G401 (cell line): ENCODE data around the gene TAL2. TPM values are rescaled to one million over a fixed set of nuclear protein-coding genes. Genes with fewer than 3 reads are reported as not detected.
"Not testable (repeated sequence)": the region's sequence is repeated elsewhere in the genome, so short reads cannot be mapped to it uniquely, and the experiment has no call there.

Experiments used
- DNase-seq: peaks from one replicate; pipeline ENCODE4 v3.0.0-alpha.2; 2015; ENCODE audit warnings: low spot score
- in situ Hi-C: cut with HindIII; loops from 2 replicates; pipeline ENCODE4 v1.10.0; 2016; ENCODE audit warnings: low sequenced_read_pairs, mixed read lengths
- total RNA-seq: library from RNA; depleted of rRNA; stranded (reverse); fragments of >200 nt; shearing (Covaris generic); gene quantifications from 2 replicates; pipeline ENCODE4 v1.2.3, GENCODE V29; 2014; rRNA removed

TAL2 gene
- total RNA-seq, 1 experiment from 2014 or later: not detected

GRCh38 chr9:105700668-105701067 is 38.4 kb downstream of the TAL2 start:
- no peak for DNase-seq
- in situ Hi-C loops: loop anchor here (25.0 kb wide), 1 partner anchor 113 kb away; no protein-coding TSS in a partner anchor

GRCh38 chr9:105701145-105701544 is 38.9 kb downstream of the TAL2 start:
- DNase-seq: no peak
- in situ Hi-C loops: loop anchor here (25.0 kb wide), 1 partner anchor 114 kb away; no protein-coding TSS in a partner anchor

DNA sequence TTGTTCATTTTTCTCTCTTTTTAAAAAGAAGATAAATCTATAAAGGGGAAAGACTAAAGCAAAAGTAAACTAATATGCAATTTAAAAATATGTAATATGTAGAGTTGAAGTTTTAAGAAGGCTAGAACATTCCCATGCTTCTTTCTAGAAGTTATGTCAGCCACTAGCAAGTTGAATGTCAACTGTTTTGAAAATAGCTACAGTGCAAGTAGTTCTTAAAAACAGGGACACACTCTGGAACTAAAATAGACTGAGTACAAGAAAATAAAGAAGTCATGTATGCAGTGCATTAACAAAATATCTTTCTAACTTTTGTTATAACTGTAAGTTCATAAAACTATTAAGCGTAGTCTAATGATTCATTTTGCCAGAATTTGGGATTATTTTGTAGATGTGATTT is 40.0 kb downstream of the TAL2 start:
- no peak for DNase-seq
- in situ Hi-C loops: loop anchor here (25.0 kb wide), 1 partner anchor 115 kb away; no protein-coding TSS in a partner anchor

- in situ Hi-C loops: loop anchor here (25.0 kb wide), 1 partner anchor 116 kb away; no protein-coding TSS in a partner anchor
- DNase-seq: not testable (repeated sequence)
Measured at GRCh38 chr9:105703638-105704037, 41.4 kb downstream of the TAL2 start.

DNA sequence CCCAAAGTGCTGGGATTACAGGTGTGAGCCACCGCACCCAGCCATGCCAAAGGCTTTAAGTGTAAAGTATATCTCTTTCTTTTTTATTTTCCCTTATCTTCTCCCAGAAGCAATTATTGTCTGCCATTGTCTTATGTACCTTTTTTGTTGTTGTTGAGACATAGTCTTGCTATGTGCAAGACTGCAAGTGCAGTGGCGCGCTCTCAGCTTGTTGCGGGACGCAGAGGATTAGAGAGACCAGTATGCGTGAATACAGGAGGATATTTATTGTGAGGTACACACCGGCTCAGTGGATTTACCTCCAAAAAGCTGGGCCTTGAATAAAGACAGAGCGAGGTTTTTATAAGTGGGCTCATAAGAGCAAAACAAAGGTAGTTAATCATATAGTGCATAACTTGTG is 43.9 kb downstream of the TAL2 start:
- no peak for DNase-seq
- in situ Hi-C loops: loop anchor here (25.0 kb wide), 1 partner anchor 119 kb away; no protein-coding TSS in a partner anchor

- in situ Hi-C loops: loop anchor here (25.0 kb wide), 1 partner anchor 121 kb away; no protein-coding TSS in a partner anchor
- no peak for DNase-seq
Measured at GRCh38 chr9:105708405-105708804, 46.1 kb downstream of the TAL2 start.

- DNase-seq: no peak
- in situ Hi-C loops: loop anchor here (25.0 kb wide), 1 partner anchor 123 kb away; no protein-coding TSS in a partner anchor
Measured at GRCh38 chr9:105710638-105711037, 48.4 kb downstream of the TAL2 start.

DNA sequence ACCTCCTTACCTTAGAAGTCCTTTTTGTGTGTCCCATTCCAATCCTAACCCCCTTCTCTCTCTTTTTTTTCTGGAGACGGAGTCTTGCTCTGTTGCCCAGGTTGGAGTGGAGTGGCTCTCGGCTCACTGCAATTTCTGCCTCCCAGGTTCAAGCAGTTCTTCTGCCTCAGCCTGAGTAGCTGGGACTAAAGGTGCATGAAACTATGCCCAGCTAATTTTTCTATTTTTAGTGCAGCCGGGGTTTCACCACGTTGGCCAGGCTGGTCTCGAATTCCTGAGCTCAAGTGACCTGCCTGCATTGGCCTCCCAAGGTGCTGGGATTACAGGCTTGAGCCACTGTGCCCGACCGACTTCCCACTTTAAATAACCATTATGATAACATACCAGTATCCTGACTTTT is 49.6 kb downstream of the TAL2 start:
- in situ Hi-C loops: loop anchor here (25.0 kb wide), 1 partner anchor 125 kb away; no protein-coding TSS in a partner anchor
- DNase-seq: no peak

DNA sequence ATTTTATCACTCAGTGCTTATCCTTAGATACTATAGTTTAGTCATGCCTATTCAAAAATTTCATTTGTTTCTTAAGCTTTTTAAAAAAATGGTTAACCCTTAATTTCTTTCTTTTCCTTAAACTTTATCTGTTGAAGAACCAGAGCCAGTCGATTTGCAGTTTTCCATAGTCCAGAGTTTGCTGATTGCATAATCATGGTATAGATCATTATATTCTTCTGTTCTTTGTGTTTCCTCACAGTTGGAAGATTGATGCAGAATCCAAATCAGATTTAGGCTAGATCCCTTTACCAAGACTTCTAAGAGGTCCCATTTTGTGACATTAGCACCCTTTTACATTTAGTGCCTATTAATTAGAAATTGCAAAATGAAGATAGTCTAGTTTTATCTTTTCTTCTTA is 50.0 kb downstream of the TAL2 start:
- no peak for DNase-seq
- in situ Hi-C loops: loop anchor here (25.0 kb wide), 1 partner anchor 125 kb away; no protein-coding TSS in a partner anchor

Other genes starting within 250 kb of the TAL2 start
- 1.1 and 22.1 TPM in 2 replicates for gene FSD1L, start 214.4 kb upstream of the TAL2 start, total RNA-seq
- 15.1 and 21.9 TPM in 2 replicates for gene FKTN, start 104.3 kb upstream of the TAL2 start, total RNA-seq
- 23.1 and 29.5 TPM in 2 replicates for gene TMEM38B, start 32.1 kb downstream of the TAL2 start, total RNA-seq